GM19395 (cell line): ENCODE measurements around the gene LGI1.
A peak's percentile ranks its signal among the peaks of the same experiment; 100 is the strongest.

Experiments
- ATAC-seq: cut with Tn5 transposase; IDR thresholded peaks from one replicate; pipeline ENCODE4 v1.9.1; 2021; ENCODE audit warnings: mild to moderate bottlenecking, moderate library complexity; ENCODE audit not compliant: unreplicated experiment

LGI1 gene

GRCh38 chr10:93754761-93755160, 3.0 kb upstream of the LGI1 start:
- ATAC-seq: no peak

- no peak for ATAC-seq
Measured at GRCh38 chr10:93755443-93756116, 2.2 kb upstream of the LGI1 start.

DNA sequence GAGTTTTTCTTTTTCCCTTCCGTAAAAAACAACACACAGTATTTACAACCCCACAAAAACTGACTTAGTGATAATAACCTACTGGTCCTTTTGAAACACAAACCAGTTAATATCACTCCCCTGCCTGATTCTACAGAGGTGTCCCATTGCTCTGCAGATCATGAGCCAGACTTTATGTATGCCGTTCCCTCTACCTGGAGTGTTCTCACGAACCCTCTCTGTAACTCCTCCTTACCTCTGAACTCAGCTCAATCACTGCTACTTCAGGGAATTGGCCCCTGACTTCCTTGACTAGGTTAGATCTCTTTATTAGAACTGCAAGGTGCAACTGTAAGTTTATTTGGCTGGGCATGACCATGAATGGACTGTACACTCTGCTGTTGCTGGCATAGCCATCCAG, 1.6 kb upstream of the LGI1 start:
- ATAC-seq: no peak

GRCh38 chr10:93757136-93757535, 600 bp upstream of the LGI1 start:
- ATAC-seq: no peak

DNA sequence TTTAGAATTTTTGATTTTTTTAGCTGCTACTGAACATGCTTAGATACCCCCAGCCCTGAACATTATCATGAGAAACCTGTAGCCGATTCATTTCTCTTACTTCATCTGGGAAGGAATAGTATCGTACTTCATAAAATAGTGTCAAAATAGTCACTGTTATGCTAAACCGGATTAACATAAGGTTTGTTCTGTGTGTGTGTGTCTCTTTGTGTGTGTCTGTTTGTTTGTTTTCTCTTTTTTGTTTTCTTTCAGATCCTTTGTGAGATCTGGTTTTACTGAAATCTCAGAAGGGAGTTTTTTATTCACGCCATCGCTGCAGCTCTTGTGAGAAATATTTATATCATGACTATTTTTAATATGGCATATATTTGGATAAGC, 761 bp downstream of the LGI1 start:
- ATAC-seq: no peak

DNA sequence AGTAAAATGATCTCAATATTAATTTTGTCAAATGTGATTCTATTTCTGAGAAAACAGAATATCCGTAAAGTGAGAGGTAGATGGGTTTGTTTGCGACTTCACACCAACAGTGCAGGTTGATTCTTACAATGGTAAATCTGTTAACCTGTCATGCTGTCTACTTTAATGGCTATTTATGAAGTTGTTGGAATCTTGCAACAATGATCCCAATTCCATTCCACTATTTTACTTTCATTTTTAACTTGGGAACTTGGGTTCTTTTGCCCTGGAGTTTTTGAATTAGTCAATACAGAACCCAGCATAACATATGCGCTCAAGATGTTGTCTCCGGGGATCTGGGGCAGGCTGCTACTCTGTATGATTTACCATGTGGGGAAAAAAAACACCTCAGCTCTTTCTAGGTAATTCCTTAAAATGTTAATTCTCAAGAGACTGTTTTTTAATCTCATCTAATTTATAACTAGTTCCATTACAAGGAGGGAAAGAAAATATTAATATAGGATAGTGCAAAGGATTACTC, 1.2 kb downstream of the LGI1 start:
- no peak for ATAC-seq

DNA sequence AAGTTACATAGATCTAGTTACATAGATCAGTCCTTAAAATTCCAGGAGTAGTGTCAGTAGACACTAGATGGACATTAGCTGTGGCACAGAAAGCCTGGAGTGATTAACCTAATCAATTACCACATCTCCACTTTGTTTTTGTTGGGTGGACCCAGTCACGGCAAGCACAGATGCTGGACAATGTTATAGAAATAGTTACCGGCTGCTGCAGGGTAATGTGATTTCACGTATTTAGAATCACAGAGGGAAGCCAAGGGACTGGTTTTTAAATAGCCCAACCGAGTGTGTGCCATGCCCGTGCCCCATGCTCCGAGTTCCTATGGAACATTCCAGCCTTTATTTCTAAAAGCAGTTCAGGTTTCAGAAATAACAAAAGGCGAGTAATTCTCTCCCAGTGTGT, 2.8 kb downstream of the LGI1 start:
- no peak for ATAC-seq

GRCh38 chr10:93762979-93763391, 5.2 kb downstream of the LGI1 start:
- peak; percentile 87 for ATAC-seq

GRCh38 chr10:93766918-93767317, 9.2 kb downstream of the LGI1 start:
- ATAC-seq: no peak

- no peak for ATAC-seq
Measured at GRCh38 chr10:93767724-93768399, 10.1 kb downstream of the LGI1 start.

- ATAC-seq: no peak
Measured at GRCh38 chr10:93768892-93769291, 11.2 kb downstream of the LGI1 start.

DNA sequence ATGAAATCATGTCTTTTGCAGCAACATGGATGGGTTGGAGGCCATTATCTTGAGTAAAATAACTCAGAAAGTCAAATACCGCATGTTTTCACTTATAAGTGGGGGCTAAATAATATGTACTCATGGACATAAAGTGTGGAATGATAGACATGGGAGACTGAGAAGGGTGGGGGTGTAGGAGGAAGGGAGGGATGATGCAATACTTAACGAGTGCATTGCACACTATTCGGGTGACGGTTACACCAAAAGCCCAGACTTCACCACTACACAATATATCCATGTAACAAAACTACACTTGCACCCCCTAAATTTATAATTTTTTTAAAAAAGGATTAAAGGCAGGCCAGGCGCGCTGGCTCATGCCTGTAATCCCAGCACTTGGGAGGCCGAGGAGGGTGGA, 13.6 kb downstream of the LGI1 start:
- ATAC-seq: no peak

GRCh38 chr10:93773120-93773519, 15.4 kb downstream of the LGI1 start:
- no peak for ATAC-seq

- ATAC-seq: no peak
Measured at GRCh38 chr10:93773705-93774104, 16.0 kb downstream of the LGI1 start.

DNA sequence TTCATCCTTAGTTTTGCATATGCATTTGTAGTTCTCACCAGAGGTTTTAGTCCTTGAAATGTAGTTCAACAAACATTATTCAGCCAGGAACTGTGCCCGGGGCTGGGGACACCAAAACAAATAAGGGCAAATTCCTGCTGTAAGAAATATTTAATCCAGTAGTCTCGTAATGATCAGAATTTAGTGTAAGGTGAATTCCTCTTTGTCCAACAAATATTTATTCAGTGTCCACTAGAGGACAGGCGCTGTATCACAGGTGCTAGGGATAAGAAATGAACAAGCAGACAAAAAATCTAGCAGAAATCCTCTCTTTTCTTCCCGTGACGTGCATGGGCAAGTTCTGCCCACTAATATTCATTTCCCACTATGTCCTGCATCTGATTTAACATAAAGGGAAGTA, 17.6 kb downstream of the LGI1 start:
- no peak for ATAC-seq

DNA sequence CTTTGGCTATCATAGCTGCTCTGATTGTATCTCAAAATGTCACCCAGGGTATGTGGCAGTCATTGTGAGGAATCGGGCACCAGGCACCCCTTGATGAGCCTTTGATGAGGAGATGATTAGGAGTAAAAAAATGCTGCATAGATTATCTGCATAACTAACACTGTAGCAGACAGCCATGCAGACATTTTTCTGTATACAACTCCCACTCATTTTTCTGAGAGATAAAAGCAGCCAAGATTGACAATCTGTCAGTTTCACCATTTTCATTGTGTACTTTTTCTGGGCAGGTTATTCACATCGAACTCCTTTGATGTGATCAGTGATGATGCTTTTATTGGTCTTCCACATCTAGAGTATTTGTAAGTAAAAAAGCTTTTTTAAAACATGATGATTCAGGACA, 19.4 kb downstream of the LGI1 start:
- no peak for ATAC-seq

GRCh38 chr10:93784059-93784458, 26.3 kb downstream of the LGI1 start:
- ATAC-seq: no peak

DNA sequence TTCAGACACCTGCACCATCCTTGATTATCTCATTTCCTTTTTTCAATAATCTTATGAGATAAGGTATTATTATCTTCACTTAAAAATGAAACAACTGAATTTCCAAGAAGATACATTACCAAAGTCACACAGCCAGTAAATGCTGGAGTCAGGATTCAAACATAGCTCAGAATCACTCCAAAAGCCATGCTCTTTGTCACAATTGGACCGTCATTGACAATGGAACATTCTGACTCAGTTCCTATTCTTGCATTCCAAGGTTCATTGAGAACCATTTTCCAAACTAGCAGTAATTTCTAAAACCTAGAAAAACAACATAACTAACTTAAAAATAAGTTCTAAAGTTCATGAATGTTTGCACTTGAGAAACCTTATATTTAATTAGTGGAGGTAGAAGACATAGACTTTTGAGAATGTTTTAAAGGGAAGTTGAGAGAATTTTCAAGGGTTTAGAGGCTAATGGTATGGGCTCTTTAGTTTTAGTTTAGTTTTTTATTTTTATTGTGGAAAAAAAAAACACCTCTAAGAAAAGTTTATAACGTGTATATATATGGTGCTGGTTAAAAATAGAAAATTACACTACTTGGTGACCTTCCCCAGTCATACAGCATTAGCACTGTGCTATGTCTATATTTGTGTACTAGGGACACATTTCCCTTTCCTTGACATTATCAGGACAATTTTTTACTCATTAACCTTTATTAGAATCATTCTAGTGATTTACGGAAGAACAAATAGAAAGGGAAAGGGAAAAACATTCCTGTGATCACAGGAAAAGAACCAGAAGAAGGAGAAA, 30.9 kb downstream of the LGI1 start:
- no peak for ATAC-seq

DNA sequence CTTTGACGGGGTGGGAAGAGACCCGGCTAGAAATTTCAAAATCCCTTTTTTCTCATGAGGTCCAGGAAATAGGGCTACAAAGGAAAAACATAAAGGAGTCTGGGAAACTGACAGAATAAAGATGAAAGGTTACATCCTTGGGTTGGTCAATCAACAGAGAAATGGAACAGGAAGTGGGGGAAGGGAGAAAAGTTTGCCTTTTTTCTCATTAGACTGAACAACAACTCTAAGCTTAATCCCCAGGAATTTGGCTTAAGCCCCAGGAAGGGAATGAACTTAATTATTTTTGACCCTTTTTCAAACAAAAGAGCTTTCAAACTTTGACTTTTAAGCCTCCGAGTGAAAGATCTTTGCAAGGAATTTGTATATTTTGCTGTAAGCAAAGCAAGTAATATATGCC, 32.7 kb downstream of the LGI1 start:
- ATAC-seq: no peak

DNA sequence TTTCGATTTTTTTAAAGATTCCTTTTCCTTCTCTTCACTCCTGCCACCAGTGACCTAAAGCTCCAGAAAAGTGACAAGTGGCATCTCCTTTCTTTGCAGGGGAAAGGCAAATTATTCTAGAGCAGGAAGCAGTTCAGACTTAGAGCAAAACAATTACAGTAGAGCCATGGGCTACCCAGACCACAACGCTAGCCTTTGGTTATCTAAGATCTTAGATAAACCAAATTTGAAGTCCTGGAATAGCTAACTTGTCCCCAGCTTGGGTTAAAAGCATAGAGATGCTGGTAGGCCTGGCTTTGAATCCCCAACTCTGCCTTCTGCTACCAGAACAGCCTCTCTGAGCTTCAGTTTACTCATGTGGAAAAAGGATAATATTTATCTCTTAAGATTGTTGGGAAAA, 38.4 kb downstream of the LGI1 start:
- no peak for ATAC-seq

DNA sequence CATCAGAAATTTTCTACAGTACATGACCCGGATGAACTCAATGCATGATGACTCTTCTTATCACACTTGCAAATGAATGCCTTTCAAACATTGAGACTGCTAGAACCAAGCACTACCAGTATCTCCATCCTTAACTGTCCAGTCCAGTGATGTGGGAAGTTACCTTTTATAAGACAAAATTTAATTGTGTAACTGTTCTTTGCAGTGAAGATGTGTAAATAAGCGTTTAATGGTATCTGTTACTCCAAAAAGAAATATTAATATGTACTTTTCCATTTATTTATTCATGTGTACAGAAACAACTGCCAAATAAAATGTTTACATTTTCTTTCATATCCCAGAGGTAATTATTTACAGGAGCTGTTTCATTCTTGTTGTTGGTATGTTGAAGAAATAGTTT, 40.1 kb downstream of the LGI1 start:
- ATAC-seq: no peak

- ATAC-seq: no peak
Measured at GRCh38 chr10:93799155-93799708, 41.5 kb downstream of the LGI1 start.
